ENCODE data around the gene CD37.

Gene CD37

DNA sequence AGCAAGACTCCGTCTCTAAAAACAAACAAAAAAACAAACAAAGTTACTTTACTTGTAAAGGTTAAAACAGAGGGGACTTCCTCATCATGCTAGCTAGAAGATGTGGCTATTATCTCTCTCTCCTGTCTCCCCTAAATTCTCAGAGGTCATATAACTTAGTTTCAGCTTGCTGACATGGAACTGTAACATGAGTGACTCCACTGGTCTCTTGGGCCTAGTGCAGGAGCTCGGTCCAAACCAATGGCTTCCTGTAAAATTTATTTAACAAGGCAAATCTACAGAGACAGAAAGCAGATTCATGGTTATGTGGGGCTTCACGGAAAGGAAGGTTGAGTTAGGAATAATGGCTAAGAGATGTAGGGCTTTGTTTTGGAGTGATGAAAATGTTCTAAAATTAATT, 43.3 kb downstream of the CD37 start:
- no peak overlapping the region for H3K4me3 ChIP-seq (ENCODE audit: low read depth, low read length)
- TF ChIP-seq, protein P1, sequence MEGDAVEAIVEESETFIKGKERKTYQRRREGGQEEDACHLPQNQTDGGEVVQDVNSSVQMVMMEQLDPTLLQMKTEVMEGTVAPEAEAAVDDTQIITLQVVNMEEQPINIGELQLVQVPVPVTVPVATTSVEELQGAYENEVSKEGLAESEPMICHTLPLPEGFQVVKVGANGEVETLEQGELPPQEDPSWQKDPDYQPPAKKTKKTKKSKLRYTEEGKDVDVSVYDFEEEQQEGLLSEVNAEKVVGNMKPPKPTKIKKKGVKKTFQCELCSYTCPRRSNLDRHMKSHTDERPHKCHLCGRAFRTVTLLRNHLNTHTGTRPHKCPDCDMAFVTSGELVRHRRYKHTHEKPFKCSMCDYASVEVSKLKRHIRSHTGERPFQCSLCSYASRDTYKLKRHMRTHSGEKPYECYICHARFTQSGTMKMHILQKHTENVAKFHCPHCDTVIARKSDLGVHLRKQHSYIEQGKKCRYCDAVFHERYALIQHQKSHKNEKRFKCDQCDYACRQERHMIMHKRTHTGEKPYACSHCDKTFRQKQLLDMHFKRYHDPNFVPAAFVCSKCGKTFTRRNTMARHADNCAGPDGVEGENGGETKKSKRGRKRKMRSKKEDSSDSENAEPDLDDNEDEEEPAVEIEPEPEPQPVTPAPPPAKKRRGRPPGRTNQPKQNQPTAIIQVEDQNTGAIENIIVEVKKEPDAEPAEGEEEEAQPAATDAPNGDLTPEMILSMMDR (IDR thresholded peaks at IDR 0.05; ENCODE audit: borderline replicate concordance, insufficient read depth, low read depth, low read length), result no peak

DNA sequence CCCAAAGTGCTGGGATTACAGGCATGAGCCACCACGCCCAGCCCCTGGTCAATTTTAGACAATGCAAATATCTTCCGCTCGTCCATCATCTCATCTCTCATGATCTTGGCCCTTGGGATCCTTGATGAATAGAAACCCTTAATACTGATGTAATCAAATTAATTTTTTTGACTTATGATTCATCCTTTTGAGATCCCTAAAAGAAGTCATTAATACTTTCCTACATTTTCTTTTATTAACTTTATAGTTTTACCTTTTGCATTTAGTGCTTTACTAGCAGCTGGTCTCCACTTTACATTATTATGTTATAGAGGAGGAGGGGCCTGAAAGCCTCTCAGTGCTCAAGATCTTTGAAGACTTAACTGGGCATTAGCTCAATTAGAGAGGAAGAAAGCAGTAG, 45.2 kb downstream of the CD37 start:
- H3K4me3 ChIP-seq (ENCODE audit: low read depth, low read length), result no peak overlapping the region
- TF ChIP-seq, protein P1 (IDR thresholded peaks at IDR 0.05; ENCODE audit: borderline replicate concordance, insufficient read depth, low read depth, low read length), result no peak

DNA sequence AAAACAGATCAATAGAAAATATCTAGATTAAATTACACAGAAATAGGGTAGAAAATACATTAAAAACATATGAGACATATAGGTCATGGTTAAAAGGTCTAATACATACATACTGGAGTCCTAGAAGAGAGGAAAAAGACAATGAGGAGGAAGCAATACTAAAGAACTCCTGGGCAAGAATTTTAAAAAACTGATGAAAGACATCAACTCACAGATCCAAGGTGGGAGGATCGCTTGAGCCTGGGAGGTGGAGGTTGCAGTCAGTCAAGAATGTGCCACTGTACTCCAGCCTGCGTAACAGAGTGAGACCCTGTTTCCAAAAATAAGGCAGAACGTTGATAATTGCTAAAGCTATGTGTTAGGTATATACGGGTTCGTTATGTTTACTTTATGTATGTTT, 47.4 kb downstream of the CD37 start:
- no peak overlapping the region for H3K4me3 ChIP-seq (ENCODE audit: low read depth, low read length)
- TF ChIP-seq, protein P1 (IDR thresholded peaks at IDR 0.05; ENCODE audit: borderline replicate concordance, insufficient read depth, low read depth, low read length), result no peak

GRCh38 chr19:49383599-49383998, 48.4 kb downstream of the CD37 start:
- no peak overlapping the region for H3K4me3 ChIP-seq (ENCODE audit: low read depth, low read length)

DNA sequence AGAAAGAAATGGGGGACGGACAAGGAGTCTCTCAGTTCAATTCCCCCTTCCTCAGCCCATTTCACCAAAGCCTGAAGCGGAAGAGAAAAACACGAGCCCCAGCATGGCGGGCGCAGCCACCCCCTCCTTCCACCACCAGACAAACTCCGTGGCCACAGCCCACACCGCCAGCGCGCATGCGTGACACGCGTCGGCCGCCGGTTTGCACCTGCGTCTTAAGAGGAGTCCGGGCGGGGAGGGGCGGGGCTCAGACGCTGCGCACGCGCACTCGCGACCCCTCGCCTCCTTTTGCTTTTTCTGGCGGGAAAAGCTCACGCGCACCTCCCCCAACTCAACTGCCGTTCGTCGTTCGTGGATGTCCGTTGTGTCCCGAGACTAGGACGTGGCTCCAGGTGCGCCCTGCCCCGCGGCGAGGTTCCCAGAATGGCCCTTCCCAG, 52.7 kb downstream of the CD37 start, which contains the start of gene KASH5:
KASH5 (plus strand) TSS at position 314 of the 437 bp plus-strand sequence. CDS start 2,635 bp downstream, outside the sequence.
- TF ChIP-seq, protein P1 (IDR thresholded peaks at IDR 0.05; ENCODE audit: borderline replicate concordance, insufficient read depth, low read depth, low read length), result no peak
- peak within 1 kb of the TSS; percentile 15 for H3K4me3 ChIP-seq (ENCODE audit: low read depth, low read length)

More at GRCh38 chr19:49383599-49383998, 48.4 kb downstream of the CD37 start:
- TF ChIP-seq, protein P1 (IDR thresholded peaks at IDR 0.05; ENCODE audit: borderline replicate concordance, insufficient read depth, low read depth, low read length), result no peak

DNA sequence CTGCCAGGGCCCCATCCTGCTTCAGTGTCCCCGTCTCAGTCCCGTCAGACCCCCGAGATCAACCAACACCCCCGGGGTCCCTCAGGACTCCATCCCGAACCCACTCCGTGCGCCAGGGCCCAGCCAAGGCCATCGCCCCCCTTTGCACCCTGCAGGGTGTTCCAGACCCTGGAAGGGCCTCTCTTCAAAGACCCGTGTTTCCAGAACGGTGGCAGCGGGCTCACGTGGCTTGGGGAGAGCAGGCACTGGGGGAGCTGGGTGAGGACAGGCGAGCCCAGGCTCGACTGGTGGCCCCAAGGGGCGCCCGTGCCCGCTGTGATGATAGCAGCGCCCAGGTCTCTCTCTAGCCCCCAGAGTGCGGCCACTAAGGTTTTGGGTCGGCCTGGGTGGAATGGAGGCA, 54.2 kb downstream of the CD37 start:
- TF ChIP-seq, protein P1 (IDR thresholded peaks at IDR 0.05; ENCODE audit: borderline replicate concordance, insufficient read depth, low read depth, low read length), result no peak
- H3K4me3 ChIP-seq (ENCODE audit: low read depth, low read length), result no peak overlapping the region
